Loucy (cell line): Measurements from ENCODE around the gene NOX5.

ENCODE experiments used
- H2AFZ ChIP-seq: fragments of 200-600 bp; sonication (generic); 2 replicates; pipeline ENCODE4 v1.6.0; 2016; ENCODE audit warnings: antibody characterized with exemption, mild to moderate bottlenecking, low read length, moderate library complexity
- H3F3A ChIP-seq: fragments of 200-600 bp; 2 replicates; pipeline ENCODE4 v1.6.0; 2016; ENCODE audit warnings: antibody characterized with exemption, low read depth, mild to moderate bottlenecking
- H3K27me3 ChIP-seq: fragments of 200-600 bp; sonication (generic); 2 replicates; pipeline ENCODE4 v1.6.1; 2014; ENCODE audit warnings: low read length, mild to moderate bottlenecking; ENCODE audit not compliant: insufficient read depth, poor library complexity, severe bottlenecking
- H3K36me3 ChIP-seq: fragments of 200-600 bp; sonication (generic); 2 replicates; pipeline ENCODE4 v1.6.1; 2016; ENCODE audit warnings: low read length; ENCODE audit not compliant: insufficient read depth
- H3K4me1 ChIP-seq: fragments of 200-600 bp; sonication (generic); 2 replicates; pipeline ENCODE4 v1.5.1; 2014; ENCODE audit warnings: low read length, mild to moderate bottlenecking; ENCODE audit not compliant: insufficient read depth, poor library complexity, severe bottlenecking
- H3K4me2 ChIP-seq: fragments of 200-600 bp; sonication (generic); 2 replicates; pipeline ENCODE4 v1.6.0; 2014; ENCODE audit warnings: antibody characterized with exemption, low read length, low read depth, mild to moderate bottlenecking; ENCODE audit not compliant: poor library complexity, severe bottlenecking
- H3K4me3 ChIP-seq: fragments of 200-600 bp; sonication (generic); 2 replicates; pipeline ENCODE4 v1.5.1; 2014; ENCODE audit warnings: low read length, mild to moderate bottlenecking, mixed read lengths; ENCODE audit not compliant: poor library complexity, severe bottlenecking
- H3K79me2 ChIP-seq: fragments of 200-600 bp; sonication (generic); 2 replicates; pipeline ENCODE4 v1.6.1; 2014; ENCODE audit warnings: low read length; ENCODE audit not compliant: insufficient read depth
- H3K9ac ChIP-seq: fragments of 200-600 bp; sonication (generic); 2 replicates; pipeline ENCODE4 v1.6.0; 2014; ENCODE audit warnings: mild to moderate bottlenecking, low read depth, low read length, moderate library complexity; ENCODE audit not compliant: poor library complexity, severe bottlenecking
- H3K9me2 ChIP-seq: fragments of 200-600 bp; sonication (generic); replicated peaks from 2 replicates; pipeline ENCODE4 v1.6.1; 2016; ENCODE audit warnings: low read depth, low read length, mixed read lengths
- H3K9me3 ChIP-seq: fragments of 200-600 bp; sonication (generic); 2 replicates; pipeline ENCODE4 v1.6.1; 2014; ENCODE audit warnings: mild to moderate bottlenecking, antibody characterized with exemption, low read length, low read depth; ENCODE audit not compliant: insufficient read depth
- H4K20me1 ChIP-seq: fragments of 200-600 bp; sonication (generic); 2 replicates; pipeline ENCODE4 v1.6.0; 2014; ENCODE audit warnings: antibody characterized with exemption, low read length, mild to moderate bottlenecking; ENCODE audit not compliant: insufficient read depth, poor library complexity, severe bottlenecking
- EZH2phosphoT487 ChIP-seq: fragments of 200-600 bp; IDR thresholded peaks from 2 replicates; pipeline ENCODE4 v1.6.1; 2018; ENCODE audit warnings: antibody characterized with exemption, mild to moderate bottlenecking, moderate library complexity, borderline replicate concordance
- TF ChIP-seq, protein P1 (sequence below): fragments of 200-600 bp; sonication (generic); conservative IDR thresholded peaks from 2 replicates; pipeline ENCODE4 v1.5.1; 2014; ENCODE audit warnings: mild to moderate bottlenecking, antibody characterized with exemption, low read length

NOX5 gene

DNA sequence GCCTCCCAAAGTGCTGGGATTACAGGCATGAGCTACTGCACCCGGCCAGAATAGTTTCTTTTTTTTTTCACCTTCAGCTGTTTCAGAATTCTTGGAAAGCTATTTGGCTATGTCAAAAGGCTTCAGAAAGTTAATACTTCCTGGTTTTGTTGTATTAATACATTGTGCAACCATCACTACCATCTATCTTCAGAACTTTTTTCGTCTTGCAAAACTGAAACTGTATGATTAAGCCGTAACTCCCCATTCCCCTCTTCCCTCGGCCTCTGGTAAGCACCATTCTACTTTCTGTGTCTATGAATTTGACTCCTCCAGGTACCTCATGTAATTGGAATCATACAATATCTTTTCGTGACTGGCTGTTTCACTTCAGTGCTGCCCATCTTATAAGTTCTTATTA, 5.2 kb upstream of the NOX5 start:
- Histone ChIP-seq H3K27me3 (no peaks in the 10 kb centered on the region), H3K9me3 (0 out of 2 replicates have a peak, but pooled peaks cover 3% of the 10 kb centered on the region), H3K79me2 (no peaks in the 10 kb centered on the region), H3K4me2 (no peak overlapping the region), H3K9ac (no peak overlapping the region), H3K9me2 (no peaks in the 10 kb centered on the region), H3K4me1 (no peaks in the 10 kb centered on the region), H2AFZ (no peak overlapping the region), H3K4me3 (no peak overlapping the region), H3F3A (no peaks in the 10 kb centered on the region), H4K20me1 (no peaks in the 10 kb centered on the region), H3K36me3 (no peaks in the 10 kb centered on the region)
- TF ChIP-seq EZH2phosphoT487 = no peak
- TF ChIP-seq, protein P1, sequence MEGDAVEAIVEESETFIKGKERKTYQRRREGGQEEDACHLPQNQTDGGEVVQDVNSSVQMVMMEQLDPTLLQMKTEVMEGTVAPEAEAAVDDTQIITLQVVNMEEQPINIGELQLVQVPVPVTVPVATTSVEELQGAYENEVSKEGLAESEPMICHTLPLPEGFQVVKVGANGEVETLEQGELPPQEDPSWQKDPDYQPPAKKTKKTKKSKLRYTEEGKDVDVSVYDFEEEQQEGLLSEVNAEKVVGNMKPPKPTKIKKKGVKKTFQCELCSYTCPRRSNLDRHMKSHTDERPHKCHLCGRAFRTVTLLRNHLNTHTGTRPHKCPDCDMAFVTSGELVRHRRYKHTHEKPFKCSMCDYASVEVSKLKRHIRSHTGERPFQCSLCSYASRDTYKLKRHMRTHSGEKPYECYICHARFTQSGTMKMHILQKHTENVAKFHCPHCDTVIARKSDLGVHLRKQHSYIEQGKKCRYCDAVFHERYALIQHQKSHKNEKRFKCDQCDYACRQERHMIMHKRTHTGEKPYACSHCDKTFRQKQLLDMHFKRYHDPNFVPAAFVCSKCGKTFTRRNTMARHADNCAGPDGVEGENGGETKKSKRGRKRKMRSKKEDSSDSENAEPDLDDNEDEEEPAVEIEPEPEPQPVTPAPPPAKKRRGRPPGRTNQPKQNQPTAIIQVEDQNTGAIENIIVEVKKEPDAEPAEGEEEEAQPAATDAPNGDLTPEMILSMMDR = no peak

DNA sequence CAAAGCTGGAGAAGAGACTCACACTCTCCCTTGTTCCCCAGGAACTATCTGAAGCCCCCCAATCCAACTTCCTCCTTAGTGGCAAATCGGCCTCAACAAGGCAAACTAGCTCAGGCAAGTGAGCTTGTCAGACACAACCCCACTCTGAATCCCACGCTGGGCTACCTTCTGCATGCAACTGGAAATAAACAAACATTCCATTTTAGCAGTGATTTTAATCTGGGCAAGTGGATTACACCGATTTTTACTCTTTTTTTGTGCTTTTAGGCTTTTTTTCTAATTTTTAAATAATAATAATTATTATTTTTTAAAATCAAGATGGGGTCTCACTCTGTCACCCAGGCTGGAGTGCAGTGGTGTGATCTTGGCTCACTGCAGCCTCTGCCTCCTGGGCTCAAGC, 2.9 kb upstream of the NOX5 start:
- Histone ChIP-seq H3K36me3 (no peaks in the 10 kb centered on the region), H3F3A (no peaks in the 10 kb centered on the region), H3K9me3 (0 out of 2 replicates have a peak, but pooled peaks cover 3% of the 10 kb centered on the region), H4K20me1 (no peaks in the 10 kb centered on the region), H3K4me2 (no peak overlapping the region), H3K27me3 (no peaks in the 10 kb centered on the region), H3K4me3 (no peak overlapping the region), H2AFZ (no peak overlapping the region), H3K79me2 (no peaks in the 10 kb centered on the region), H3K4me1 (peaks cover 4% of the 10 kb centered on the region), H3K9ac (no peak overlapping the region), H3K9me2 (no peaks in the 10 kb centered on the region)
- TF ChIP-seq, protein P1 = no peak
- no peak for TF ChIP-seq EZH2phosphoT487

DNA sequence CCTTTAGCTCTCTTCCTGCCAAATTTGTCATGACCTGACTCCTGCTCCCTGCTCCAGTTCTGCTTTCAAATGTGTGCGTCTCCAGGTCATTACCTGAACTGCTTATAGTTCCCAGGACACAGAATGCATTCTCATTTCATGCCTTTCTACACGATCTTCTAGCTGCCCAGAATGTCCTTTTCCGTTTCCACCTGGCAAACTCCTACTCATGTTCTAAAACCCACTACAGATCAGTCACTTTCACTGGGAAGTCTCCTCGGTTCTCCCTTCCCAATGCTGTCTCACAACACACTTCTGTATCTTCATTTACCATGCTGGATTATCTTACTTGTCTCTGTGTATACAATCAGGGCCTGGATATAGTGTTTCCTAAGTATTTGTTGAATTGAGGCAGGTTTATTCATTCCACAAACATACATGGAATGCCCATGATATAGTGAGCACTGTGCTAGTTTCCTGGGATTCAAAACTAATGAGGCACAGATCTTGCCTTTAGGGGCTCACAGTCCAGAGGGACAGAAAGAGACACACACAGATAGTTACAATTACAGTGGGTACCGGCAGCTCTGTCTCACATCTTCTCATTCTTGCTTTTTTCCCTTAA, 1.6 kb upstream of the NOX5 start:
- Histone ChIP-seq H2AFZ (no peak overlapping the region), H3K4me1 (peaks cover 4% of the 10 kb centered on the region), H3K9ac (no peak overlapping the region), H3K4me3 (no peak overlapping the region), H3K36me3 (no peaks in the 10 kb centered on the region), H3K27me3 (no peaks in the 10 kb centered on the region), H3K9me3 (no peaks in the 10 kb centered on the region), H3K79me2 (no peaks in the 10 kb centered on the region), H3F3A (no peaks in the 10 kb centered on the region), H3K4me2 (no peak overlapping the region), H3K9me2 (no peaks in the 10 kb centered on the region), H4K20me1 (no peaks in the 10 kb centered on the region)
- TF ChIP-seq, protein P1 = no peak
- no peak for TF ChIP-seq EZH2phosphoT487
